ENCODE results near the gene ADAM33.

Gene ADAM33

DNA sequence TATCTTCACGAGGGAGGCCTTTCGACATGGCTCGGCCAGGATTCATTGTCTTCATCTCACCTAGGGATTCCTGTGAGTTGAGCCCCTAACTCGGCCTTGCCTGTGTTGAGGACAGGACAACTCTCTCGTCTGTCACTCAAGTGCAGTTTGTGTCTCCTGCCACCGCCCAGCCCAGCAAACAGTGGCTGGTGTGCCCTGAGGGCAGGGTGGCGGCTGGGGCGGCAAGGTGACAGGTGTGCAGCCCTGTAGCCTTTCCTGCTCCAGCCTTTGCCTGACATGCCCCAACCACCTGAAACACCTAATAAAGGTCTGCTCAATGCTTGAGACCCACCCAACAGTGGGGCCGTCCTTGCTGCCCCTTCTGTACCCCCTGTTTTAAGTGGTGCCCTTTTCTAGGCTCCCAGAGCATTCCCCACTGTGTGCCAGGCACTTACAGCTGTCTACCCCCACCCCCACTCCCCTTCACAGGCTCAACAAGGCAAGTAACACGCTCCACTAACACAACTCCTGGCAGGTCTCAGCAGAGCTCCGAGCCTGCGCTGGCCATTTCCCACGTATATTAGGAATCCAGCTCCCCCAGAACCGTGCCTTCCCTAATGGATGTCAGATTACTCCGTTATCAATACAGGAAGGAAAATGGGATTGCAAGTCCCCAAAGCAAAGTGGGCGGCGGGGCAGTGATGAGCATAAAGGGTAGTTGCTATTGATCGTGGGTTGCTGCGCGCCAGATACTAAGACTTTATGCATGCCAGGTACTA lies 36.3 kb downstream of the ADAM33 start:
- DNase-seq = no peak

DNA sequence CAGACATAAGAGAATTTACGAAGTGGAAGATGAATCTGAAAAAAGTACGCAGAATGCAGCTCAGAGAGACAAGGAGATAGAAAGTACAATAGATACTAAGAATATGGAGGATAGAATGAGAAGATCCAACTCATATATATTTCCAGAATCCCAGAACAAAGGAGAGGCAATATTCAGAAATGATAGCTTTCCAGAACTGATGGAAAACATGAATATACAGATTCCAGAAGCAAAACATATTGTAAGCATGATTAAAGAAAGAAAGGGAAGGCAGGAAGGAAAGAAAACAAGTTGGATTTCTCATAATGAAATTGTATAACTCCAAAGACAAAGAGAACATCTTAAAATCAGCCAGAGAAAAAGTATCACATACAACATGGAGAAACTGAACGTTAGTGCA lies 41.6 kb downstream of the ADAM33 start:
- DNase-seq = no peak

DNA sequence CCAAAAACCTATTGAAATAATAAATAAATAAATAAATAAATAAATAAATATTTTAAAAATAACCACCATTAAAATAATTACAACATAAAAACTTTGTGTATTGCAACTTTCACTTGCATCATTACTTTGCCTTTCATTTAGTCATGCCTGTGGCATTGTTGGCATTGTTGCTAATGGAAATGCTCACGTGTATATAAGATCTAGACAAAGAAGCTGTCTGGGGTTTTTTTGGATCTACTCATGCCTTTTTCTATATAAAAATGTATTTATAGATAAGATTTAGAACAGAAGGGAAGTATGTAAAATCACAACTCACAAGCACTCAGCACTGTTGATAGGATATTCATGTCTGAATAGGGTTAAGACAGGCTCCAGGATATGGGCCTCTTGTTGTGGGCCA lies 46.5 kb downstream of the ADAM33 start:
- DNase-seq = no peak

- no peak for DNase-seq
Observed at GRCh38 chr20:3633913-3634478, 47.8 kb downstream of the ADAM33 start.

- no peak for DNase-seq
Observed at GRCh38 chr20:3632311-3633004, 49.4 kb downstream of the ADAM33 start.

DNA sequence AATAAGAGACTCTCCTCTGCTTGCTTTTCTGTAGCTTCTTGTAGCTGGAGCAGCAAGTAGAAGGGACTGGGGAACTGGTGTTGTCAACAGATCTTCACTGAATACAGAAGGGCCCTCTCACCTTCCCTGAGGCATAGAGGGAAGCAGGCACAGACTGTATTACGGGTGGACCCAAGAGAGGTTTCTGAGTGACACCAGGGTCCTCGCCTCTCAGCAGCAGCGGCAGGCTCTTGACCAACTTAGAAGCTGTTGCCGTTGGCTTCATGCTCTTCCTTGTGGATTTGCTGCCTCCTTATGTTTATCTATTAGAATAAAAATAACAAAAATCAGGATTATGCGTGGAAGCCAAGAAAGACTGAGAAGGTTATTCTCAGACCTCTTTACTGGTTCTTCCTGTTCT lies 50.3 kb downstream of the ADAM33 start:
- no peak for DNase-seq

DNA sequence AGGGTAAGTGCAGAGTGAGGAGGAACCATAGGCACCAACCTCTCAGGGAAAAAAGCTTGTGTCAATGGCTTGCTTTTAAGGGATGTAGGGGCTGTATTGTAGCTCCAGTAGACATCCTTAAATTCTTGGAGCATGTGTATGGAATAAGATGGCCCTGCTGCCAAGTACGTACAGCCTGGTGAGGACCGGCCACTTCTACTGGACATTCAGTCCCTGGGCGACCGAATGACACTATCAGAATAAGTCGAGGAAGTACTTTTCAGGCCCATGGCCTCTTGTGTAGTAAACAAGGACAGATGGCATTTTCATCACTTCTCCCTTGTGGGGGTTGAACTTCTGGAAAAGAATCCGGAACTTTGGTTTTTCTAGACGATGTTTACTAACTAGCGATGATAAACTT lies 51.4 kb downstream of the ADAM33 start:
- no peak for DNase-seq

- no peak for DNase-seq
Observed at GRCh38 chr20:3629893-3630292, 51.9 kb downstream of the ADAM33 start.

- no peak for DNase-seq
Observed at GRCh38 chr20:3628502-3629314, 53.1 kb downstream of the ADAM33 start.

DNA sequence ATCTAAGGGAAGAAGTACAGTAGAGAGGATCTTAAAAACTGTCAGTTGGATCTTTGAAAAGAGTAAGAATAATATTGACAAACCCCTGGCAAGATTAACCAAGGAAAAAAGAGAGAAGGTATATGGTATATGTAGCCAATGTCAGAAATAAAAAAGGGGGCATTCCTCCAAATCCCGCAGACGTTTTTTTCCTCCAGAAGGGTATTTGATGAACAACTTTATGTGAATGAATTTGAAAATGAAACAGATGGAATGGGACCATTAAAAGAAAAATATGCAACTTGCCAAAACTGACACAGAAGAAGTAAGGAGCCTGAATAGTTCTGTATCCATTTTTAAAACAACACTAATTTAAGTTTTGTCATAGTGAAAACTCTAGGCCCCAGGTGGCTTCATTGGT lies 54.3 kb downstream of the ADAM33 start:
- DNase-seq = no peak

GRCh38 chr20:3622406-3622805 lies 59.4 kb downstream of the ADAM33 start:
- DNase-seq = no peak

DNA sequence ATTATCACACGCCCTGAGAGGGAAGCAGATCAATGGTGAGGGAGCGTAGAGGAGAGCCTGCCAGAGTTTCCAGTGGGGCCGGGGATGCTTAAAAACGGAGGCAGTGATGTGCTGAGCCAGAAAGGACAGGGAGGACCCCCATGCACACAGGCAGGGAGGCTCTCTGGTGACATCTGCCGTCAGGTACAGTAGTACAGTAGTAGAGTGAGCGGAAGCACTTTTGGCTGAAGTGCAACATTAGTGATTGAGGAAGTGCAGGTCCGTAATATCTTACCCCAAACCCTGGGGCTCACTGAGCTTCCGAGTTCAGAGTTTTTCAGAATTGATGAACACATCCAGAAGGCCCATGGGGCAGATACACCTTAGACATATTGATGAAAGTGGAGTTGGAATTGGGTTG lies 60.7 kb downstream of the ADAM33 start:
- DNase-seq = no peak
